HG02943 (cell line): ENCODE measurements around the gene TRIM71.
A peak's percentile ranks its signal among the peaks of the same experiment; 100 is the strongest.

Source experiments
- ATAC-seq: cut with Tn5 transposase; IDR thresholded peaks from one replicate; pipeline ENCODE4 v1.9.1; 2021; ENCODE audit warnings: mild to moderate bottlenecking, low read depth, moderate library complexity; ENCODE audit not compliant: unreplicated experiment

The TRIM71 gene

DNA sequence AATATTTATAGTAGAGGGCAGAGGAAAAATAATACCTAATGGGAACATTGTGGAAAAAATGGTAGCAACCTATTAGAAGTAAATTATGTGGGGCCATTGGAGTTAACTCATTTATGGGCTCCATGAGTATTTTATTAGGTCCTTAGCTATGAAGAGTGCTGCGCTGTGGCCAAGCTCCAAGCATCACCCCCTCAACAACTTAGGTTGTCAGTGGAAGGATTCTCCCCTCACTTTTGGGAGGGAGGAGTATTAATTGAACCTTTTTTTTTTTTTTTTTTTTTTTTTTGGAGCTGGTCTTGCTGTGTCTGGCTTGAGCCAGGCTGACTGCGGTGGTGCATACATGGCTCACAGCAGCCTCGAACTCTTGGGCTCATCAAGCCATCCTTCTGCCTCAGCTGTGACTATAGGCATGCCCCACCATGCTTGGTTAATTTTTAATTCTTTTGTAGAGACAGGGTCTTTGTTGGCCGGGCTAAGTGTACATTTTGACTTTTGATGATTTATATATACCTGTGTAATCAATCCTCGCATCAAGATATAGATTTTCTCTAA lies 45.2 kb downstream of the TRIM71 start:
- ATAC-seq: no peak

DNA sequence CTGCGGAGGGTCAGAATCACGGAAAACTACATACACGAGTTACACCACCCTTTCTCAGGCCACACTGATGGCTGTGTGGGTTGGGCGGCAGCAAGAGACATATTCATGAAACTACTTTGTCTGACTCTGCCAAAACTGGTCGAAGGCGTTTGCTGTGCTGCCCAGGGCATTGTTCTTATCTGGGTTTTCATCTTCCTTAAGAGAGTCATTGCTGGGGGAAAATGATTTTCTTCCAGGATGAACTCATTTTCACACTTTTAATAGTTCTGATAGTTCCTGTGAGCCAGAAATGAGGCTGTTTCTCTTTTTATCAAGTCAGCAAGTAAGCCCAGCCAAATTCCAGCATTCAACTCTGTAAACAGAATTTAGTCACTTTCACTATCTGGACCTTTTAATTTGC lies 47.6 kb downstream of the TRIM71 start:
- ATAC-seq: no peak

DNA sequence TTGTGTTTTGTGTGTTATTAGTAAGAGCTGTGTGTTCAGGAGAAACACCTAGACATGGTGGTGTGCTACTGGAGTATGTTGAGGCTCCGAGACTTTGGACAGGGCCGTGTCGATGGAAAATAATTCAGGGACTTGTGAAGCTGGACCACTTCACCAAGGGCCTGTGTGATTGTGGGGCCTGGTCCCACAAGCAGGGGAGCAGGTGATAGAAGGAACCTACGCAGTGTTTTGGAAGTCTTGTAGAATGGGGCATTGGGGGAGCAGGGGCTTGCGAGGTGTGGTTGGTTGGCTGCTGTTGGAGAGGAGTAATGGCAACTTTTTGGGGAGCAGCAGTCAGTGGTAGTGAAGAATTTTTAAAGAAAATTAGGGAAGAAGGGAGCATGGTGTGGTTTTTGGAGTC lies 48.7 kb downstream of the TRIM71 start:
- ATAC-seq: no peak

DNA sequence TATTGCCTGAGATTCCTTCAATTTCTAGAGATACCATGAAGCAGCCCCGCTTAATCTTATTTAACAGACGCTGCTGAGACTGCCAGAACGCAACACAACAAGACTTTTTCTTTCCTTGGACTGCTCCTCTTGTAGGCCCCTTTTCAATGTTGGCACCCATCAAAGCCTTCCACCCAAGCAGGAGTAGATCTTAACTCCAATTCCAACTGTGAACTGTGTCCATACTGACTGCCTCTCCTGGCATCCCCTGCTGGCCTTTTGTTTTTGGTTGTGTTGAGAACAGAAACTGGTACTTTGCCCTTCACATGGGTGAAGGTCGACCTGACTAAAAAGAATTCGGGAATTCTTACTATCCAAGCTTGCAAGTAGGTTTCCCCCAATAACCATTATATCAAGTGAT lies 50.2 kb downstream of the TRIM71 start:
- ATAC-seq: no peak

DNA sequence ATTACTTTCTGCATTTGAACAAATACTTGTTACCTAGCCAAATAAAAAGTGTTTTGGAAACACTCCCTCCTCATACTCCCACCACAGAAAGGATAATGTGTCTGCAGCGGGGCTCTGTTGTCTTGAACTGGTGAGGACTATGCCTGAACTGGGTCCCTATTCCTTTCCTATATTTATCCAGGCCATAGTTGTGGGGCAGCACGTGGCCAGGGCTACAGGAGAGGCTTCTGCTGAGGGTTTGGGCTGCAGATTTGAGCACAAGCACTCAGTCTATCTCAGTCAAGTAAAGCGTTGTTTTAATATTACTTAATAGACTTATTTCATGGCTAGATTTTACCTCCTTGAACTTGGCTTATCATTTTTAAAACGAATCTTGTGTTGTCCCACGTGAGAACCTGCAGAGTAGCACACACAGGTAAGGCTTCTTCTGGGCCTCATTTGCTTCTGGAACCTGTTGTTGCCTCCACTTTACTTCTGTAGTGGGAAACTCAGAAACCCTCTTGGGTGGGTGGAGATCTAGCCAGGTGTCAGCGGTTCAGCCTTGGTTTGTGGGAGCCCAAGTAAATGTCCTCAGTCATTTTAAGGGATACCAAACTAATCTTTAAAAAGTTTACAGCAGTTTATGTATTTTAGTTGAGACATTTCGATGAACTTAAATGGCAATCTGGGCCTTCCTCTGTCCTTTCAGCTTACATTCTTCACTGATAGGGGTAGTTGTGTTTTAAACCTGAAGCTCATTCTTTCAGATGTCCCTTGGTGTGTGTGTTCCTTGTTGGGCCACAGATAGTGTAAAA lies 51.1 kb downstream of the TRIM71 start:
- ATAC-seq: no peak

DNA sequence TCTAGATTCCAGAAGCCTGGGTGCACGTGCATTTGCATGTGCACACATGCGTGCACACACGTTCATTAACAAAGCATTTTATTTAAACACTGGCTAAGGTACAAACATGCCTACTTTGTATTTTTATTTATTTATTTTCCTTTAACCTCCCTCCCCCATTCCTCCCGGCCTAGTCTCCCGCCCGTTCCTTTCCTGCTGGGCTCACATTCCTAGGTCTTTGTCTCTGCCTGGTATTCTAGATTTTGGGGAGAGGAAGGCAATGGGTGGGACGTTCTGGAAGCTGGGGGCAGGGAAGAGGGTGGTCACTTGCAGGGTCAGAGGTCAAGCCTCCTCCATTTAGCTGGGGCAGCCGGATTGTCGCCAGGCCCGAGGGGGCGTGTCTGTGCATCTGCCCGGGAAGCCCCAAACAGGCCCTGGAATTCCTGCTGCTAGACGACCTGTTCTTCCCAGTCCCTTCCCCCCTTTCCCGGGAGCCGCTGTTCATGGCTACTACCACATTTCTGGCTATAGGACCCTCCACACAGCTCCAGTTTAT lies 51.8 kb downstream of the TRIM71 start:
- ATAC-seq: no peak

DNA sequence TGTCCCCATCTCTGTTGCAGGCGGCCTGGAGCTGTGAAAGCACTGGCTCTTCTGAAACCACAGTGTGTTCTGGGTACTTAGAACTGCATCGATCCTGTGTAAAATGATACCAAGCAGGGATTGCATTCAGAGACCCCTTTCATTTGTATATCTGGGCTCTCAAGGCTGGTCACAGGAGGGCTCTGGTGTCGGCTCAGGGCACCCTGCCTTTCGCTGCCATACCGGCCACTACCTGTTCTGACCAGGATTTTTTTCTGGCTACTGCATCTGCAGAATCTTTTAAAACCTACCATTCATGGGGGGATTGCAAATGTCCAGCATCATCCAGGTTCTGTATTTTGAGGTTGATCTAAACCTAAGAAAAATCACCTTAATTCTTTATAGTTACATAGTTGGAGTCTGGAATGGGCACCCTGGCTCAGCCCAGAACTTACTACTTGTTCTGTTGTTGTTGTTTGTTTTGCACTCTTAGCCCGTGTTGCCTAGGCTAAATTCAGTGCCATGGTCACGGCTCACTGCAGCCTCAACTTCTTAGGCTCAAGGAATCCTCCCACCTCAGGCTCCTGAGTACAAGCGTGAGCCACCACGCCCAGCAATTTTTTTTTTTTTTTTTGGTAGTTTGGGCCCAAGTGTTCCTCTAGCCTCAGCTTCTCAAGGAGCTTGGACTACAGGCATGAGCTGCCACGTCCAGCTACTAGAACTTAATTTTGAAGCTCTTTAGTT lies 52.7 kb downstream of the TRIM71 start:
- ATAC-seq: no peak

DNA sequence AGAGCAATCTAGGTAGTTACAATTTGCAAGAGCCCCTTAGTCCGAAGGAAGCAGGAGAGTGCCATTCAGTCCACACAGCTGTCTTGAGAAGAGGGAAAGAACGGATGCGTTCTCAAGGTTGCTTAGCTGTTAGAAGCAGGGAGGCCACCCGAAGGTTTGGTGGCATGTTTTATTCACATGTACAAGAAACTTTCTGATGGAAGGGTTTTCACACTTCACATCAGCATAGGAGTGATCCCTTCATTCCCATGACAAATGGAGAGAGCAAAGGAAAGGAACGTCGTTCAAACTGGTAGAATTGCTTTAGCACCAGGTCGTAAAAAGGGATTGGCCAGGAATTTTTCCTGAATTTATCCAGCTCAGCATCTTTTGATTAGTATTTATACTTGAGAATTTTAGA lies 53.5 kb downstream of the TRIM71 start:
- no peak for ATAC-seq

DNA sequence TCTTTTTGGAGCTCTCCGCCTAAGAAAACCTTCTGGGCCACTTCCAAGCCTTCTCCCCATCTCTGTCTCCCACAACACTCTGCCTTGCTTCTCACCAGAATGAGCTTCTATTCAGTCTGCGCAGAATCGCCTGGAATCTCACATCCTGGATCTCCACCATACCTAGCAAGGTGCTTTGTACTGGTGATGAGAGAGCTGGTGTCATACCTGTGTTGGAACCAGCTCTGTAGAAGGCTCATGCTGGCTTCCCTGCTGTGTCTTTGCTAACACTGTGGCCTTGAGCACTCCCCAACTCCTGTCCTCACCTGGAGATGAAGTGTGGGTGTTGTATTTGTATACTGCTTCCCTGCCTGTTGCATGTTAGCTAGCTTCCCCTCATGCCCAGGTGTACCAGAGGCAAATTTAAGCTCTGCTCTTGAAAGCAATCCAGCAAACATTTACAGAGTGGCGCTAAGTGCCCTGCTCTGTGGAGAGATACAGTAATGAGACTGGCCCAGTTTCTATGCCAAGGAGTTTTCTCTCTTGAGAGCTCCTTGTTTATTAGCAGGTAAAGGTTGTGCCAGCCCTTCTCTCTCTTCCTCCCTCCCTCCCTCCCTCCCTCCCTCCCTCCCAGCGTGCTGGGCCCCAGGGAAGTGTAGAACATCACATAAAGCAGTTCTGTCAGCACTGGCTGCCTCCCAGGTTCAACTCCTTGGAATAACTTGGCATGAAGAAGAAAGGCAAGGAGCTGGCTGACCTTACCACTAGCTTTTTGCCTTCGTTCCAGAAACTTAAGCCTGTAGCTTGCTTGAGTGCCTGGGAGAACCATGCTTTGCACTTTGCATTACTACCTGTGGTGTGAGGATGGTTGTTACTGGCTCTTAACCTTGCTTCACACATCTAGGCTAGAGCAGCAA lies 54.9 kb downstream of the TRIM71 start:
- no peak for ATAC-seq

DNA sequence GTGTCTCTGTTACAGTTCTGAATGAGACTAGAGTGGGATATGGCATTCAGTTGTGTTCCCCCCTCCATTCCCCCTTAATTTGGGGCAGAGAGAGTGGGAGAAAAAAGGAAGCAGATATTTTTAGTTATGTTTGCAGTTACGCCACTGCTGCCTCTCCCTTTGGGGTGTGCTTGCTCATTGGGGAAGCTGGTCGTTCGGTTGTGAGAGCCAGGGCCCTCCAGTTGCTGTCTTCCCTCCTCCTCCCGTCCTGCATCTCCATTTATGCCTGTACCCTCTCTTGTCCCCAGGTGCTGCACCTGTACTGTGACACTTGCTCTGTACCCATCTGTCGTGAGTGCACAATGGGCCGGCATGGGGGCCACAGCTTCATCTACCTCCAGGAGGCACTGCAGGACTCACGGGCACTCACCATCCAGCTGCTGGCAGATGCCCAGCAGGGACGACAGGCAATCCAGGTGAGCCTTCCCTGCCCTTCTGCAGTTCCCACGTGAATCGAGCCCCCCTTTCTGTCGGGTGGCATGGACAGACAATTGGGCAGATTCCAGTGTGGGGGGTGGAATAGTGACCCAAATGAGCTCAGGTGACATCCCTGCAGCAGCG lies 55.8 kb downstream of the TRIM71 start:
- no peak for ATAC-seq

DNA sequence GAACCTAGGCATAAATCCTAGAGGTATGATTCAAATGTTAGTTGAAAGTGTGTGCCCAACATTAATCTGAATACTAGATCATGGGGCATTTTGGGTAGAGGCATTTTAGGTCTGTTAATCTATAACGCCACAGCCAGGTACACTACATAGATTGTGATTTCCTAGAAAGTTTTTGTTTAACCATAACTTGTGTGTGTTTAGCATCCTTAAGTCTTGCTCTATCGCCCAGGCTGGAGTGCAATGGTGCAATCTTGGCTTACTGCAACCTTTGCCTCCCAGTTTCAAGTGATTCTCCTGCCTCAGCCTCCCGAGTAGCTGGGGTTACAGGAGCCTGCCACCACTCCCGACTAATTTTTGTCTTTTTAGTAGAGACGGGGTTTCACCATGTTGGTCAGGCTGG lies 59.1 kb downstream of the TRIM71 start:
- no peak for ATAC-seq

DNA sequence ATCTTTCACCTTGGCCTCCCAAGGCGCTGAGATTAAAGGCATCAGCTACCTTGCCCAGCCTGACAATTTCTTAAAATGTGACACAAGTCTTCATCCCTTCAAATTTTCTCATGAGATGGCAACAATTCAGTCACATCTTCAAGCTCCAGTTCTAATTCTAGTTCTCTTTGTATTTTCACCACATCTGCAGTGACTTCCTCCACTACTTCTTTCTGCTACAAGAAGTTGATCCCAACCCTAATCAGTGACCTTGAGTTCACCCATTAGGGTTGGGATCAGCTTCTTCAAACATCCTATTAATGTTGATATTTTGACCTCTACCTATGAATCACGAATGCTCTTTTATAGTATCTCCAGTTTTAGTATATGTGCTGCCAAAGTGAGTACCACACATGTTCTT lies 59.8 kb downstream of the TRIM71 start:
- no peak for ATAC-seq

DNA sequence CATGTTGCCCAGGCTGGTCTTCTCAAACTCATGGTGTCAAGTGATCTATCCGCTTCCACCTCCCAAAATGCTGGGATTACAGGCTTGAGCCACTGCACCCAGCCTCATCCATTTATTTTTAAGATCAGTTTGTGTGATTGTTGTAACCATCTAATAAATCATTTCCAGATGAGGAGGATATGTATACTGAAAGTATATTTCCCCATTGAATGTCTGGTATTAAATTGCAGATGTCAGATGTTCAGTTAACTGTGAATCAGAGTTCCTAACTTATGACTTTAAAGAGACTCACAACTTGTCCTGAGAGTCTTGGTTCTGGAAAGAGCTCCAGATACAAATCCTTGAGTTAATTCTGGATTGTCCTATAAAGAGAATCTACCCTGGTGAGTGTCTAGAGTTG lies 62.4 kb downstream of the TRIM71 start:
- no peak for ATAC-seq

DNA sequence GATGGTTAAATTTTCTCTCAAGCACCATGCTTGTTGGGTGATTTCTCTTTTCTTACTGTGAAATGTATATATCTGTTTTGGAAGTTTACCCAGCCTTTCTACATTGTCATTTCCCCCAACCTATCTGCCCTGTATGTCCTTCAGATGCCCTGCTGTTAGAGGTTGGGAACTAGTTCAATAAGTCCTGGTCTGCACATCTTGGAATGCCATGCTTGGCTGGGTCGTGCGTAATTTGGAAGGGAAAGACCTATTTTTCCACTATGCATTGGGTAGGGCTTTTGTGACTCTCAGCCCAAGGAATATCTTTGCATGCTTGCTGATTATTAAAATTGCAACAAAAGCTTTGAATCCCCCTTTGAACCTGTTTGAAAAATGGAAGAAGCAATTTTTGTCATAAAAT lies 63.8 kb downstream of the TRIM71 start:
- ATAC-seq: no peak

DNA sequence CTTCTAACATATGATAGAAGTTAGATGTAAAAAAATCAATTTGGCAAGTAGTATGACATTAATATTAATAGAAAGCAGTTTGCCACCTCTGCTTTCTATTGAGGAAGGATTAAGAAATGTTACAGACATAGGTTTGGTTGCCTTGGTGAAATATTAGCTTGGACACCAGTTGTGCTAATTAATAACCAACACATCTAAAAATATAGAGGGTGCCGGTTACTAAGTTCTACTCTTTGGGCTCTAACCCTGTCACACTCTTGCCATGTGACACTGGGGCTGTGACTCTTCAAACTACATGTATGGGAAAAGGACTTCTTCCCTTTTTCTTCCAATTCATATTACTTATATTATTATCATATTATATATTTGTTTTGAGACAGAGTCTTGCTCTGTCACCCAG lies 64.4 kb downstream of the TRIM71 start:
- peak; percentile 45 for ATAC-seq

DNA sequence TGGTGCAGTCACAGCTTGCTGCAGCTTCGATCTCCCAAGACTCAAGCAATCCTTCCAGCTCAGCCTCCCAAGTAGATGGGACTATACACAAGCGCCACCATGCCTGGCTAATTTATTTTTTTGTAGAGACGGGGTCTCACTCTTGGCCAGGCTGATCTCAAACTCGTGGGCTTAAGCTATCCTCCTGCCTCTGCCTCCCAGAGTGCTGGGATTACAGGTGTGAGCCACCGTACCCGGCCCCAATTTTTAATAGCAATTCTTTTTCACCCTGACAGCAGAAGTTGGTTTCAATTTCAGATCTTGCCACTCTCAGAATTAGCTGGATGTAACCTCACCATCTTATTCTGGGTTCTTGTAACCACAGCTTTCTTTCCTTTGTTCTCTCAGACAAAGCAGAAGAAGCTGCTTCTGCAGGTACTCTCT lies 64.8 kb downstream of the TRIM71 start:
- peak; percentile 79 for ATAC-seq

DNA sequence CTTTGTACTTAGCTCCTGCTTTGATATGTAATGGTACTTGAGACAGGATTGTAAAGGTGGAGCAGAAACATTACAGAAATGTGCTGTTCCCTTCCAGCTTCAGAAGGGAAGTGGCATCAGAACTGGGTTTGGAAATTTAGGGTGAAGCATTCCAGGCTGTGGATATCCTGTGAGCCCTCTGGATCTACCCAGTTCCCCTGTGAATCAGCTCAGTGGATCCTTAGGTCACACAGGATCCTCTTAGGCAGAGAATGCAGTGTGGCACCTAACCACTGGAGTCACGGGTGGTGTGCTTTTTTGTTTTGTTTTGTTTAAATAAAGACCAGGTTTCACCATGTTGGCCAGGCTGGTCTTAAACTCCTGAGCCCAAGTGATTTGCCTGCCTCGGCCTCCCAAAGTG lies 66.0 kb downstream of the TRIM71 start:
- no peak for ATAC-seq

DNA sequence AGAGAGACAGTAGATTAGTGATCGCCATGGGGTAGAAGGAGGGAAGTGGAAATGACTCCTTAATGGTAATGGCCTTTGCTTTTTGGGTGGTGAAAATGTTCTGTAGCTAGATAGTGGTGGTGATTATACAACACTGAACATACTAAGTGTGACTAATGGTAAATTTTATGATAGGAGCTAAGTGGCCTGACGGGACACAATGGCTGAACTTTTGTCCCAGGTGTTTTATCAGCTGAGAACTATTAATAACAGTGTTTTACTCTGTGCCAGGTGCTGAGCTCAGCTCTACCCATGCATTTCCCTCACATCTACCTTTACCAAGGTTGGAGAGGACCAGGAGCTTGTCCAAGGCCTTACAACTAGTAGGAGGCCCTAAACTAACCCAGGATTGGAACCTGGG lies 66.8 kb downstream of the TRIM71 start:
- no peak for ATAC-seq

DNA sequence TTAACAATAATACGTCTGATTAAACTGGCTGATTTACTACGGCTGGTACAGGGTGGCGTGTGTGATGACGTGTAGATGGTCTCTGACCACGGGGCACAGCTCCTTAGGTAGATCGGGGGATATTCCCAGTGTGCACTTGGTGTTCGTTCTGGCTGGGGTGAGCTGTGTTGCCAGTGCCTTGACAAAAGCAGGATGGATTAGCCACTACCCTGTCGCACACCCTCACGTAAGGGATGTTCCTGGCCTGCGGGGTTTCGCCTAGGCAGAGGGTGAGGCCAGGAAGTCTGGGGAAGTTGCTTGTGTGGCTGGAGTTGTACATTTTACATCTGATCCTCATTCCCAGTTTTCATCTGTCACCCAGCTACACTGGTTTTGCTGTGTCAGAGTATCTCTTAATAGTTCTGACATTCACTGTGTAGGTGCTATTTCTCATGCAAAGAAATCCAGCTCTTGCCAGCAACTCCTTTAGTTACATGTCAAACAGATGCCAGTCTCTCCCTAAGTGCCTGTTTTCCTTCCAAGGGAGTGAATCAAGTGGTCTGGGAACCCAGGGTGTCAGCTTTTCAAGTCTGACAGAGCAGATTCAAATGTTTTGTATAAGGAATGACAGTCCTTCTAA lies 67.6 kb downstream of the TRIM71 start:
- ATAC-seq: no peak

DNA sequence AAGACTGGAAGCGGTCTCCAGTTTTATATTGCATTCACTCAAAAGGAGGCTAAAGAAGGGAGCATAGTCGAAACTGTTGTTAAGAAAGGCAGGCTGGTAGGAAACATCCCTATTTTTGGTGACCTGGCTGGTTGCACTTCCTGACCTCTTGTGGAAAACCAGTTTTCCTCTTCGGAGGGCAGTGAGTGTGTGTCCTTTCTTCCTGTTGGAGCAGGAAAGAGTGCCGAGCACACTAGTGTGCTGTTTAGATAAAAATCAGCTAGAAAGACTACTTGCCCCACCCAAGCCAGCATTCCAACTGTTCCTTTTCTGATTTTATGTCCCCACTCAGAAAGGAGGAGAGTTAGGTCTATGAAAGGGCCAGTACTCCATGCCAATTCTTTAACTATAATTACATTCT lies 68.5 kb downstream of the TRIM71 start:
- ATAC-seq: no peak
